Measurements from ENCODE around the gene KRTAP13-4. TPM values are rescaled to one million over a fixed set of nuclear protein-coding genes. Genes with fewer than 3 reads are reported as not detected.

The KRTAP13-4 gene
- total RNA-seq, 1 donor from 2014 or later: not detected

Other genes starting within 250 kb of the KRTAP13-4 start
- 1.8 TPM for gene CLDN8, start 214.1 kb upstream of the KRTAP13-4 start, total RNA-seq
- gene KRTAP24-1, start 147.3 kb upstream of the KRTAP13-4 start, total RNA-seq: not detected
- not detected for gene KRTAP25-1, start 140.7 kb upstream of the KRTAP13-4 start, total RNA-seq
- gene KRTAP26-1, start 109.9 kb upstream of the KRTAP13-4 start, total RNA-seq: not detected
- not detected for gene KRTAP27-1, start 92.5 kb upstream of the KRTAP13-4 start, total RNA-seq
- gene KRTAP23-1, start 81.6 kb upstream of the KRTAP13-4 start, total RNA-seq: not detected
- not detected for gene KRTAP13-2, start 57.9 kb upstream of the KRTAP13-4 start, total RNA-seq
- not detected for gene KRTAP13-1, start 34.2 kb upstream of the KRTAP13-4 start, total RNA-seq
- not detected for gene KRTAP13-3, start 4.3 kb upstream of the KRTAP13-4 start, total RNA-seq
- not detected for gene KRTAP15-1, start 10.1 kb downstream of the KRTAP13-4 start, total RNA-seq
- gene KRTAP19-1, start 50.1 kb downstream of the KRTAP13-4 start, total RNA-seq: not detected
- not detected for gene KRTAP19-2, start 57.2 kb downstream of the KRTAP13-4 start, total RNA-seq
- not detected for gene KRTAP19-3, start 61.8 kb downstream of the KRTAP13-4 start, total RNA-seq
- gene KRTAP19-4, start 66.9 kb downstream of the KRTAP13-4 start, total RNA-seq: not detected
- gene KRTAP19-5, start 71.9 kb downstream of the KRTAP13-4 start, total RNA-seq: not detected
- not detected for gene KRTAP19-6, start 111.6 kb downstream of the KRTAP13-4 start, total RNA-seq
- not detected for gene KRTAP19-7, start 131.1 kb downstream of the KRTAP13-4 start, total RNA-seq
- gene KRTAP22-2, start 160.2 kb downstream of the KRTAP13-4 start, total RNA-seq: not detected
- not detected for gene KRTAP6-3, start 162.2 kb downstream of the KRTAP13-4 start, total RNA-seq
- gene KRTAP6-2, start 168.7 kb downstream of the KRTAP13-4 start, total RNA-seq: not detected
- gene KRTAP22-1, start 170.9 kb downstream of the KRTAP13-4 start, total RNA-seq: not detected
- gene KRTAP6-1, start 183.7 kb downstream of the KRTAP13-4 start, total RNA-seq: not detected
- not detected for gene KRTAP20-1, start 186.2 kb downstream of the KRTAP13-4 start, total RNA-seq
- not detected for gene KRTAP20-4, start 190.4 kb downstream of the KRTAP13-4 start, total RNA-seq
- gene KRTAP20-2, start 205.0 kb downstream of the KRTAP13-4 start, total RNA-seq: not detected
- not detected for gene KRTAP20-3, start 212.6 kb downstream of the KRTAP13-4 start, total RNA-seq

Measured in ureter (tissue), 1 donor.